Kidney (tissue), 14 donors: Measurements from ENCODE around the gene COX7A2. TPM values are rescaled to one million over a fixed set of nuclear protein-coding genes. Genes with fewer than 3 reads are reported as not detected.

ENCODE experiments used
- DNase-seq, 5 donors: peaks; one replicate each; pipeline ENCODE4 v3.0.0-alpha.2; 2013 to 2020
- FAIRE-seq: peaks from 2 replicates; lab custom pipeline; 2012; peaks lifted over from hg19 to GRCh38; lab: Jason Lieb, UNC
- H3K27ac ChIP-seq, 2 donors: one replicate each; pipeline ENCODE4 v1.7.0; 2013; ENCODE audit warnings: low read depth in 2 of 2, low read length in 2 of 2, inconsistent platforms in 1 of 2
- H3K27me3 ChIP-seq: one replicate; pipeline ENCODE4 v1.7.1; 2013; ENCODE audit warnings: low read length, inconsistent platforms; ENCODE audit not compliant: control insufficient read depth, insufficient read depth
- H3K36me3 ChIP-seq, 3 donors: one replicate each; pipeline versions ENCODE4 v1.7.0 to v1.7.1; 2013; ENCODE audit warnings: low read length in 3 of 3, control low read depth in 1 of 3, inconsistent platforms in 1 of 3; ENCODE audit not compliant: insufficient read depth in 3 of 3, control insufficient read depth in 2 of 3
- H3K4me1 ChIP-seq, 3 donors: one replicate each; pipeline versions ENCODE4 v1.7.0 to v1.7.1; 2013; ENCODE audit warnings: low read length in 3 of 3, inconsistent platforms in 1 of 3, low read depth in 1 of 3; ENCODE audit not compliant: control insufficient read depth in 2 of 3, insufficient read depth in 2 of 3
- H3K4me3 ChIP-seq, 3 donors: one replicate each; pipeline versions ENCODE4 v1.7.0 to v1.8.1; 2013; ENCODE audit warnings: low read length in 3 of 3, control low read depth in 1 of 3, inconsistent platforms in 1 of 3
- H3K9ac ChIP-seq, 3 donors: one replicate each; pipeline versions ENCODE4 v1.7.0 to v1.7.1; 2013; ENCODE audit warnings: low read length in 3 of 3, control low read depth in 1 of 3, inconsistent platforms in 1 of 3
- H3K9me3 ChIP-seq, 3 donors: one replicate each; pipeline versions ENCODE4 v1.7.0 to v1.7.1; 2013; ENCODE audit warnings: low read length in 3 of 3, control low read depth in 1 of 3, inconsistent platforms in 1 of 3; ENCODE audit not compliant: control insufficient read depth in 2 of 3, insufficient read depth in 1 of 3
- intact Hi-C: fragments of 100-400 bp; cut with DNase I; formaldehyde crosslinking; loops from one replicate; pipeline ENCODE4 v1.11.1; 2022
- polyA plus RNA-seq: library from polyadenylated mRNA; stranded (reverse); fragments of 350-450 nt; fragmentation: Illumina TruSeq; extraction: RNeasy Lipid Tissue Mini Kit (QIAGEN cat#74804); gene quantifications from one replicate; pipeline ENCODE4 v1.2.3, GENCODE V29; 2014; ENCODE audit warnings: low read depth, low replicate concordance; ENCODE audit not compliant: insufficient read depth
- total RNA-seq: library from RNA; stranded (reverse); fragmentation: NEBNext Ultra II Directional; extraction: Animal tissue kit (Norgen Biotek cat#: 25700); gene quantifications from one replicate; pipeline ENCODE4 v1.2.1, GENCODE V29; 2021
- TF ChIP-seq, protein P1 (sequence below): IDR thresholded peaks from 3 replicates; pipeline ENCODE4 v1.5.1; 2012; ENCODE audit warnings: mild to moderate bottlenecking, moderate library complexity, borderline replicate concordance; ENCODE audit not compliant: insufficient read depth; ENCODE audit errors: extremely low read depth
- donor health status: control.
- donor health status: control.
- donor health status: control.
- donor health status: control.
- donor health status: control.
- donor health status: DM: yes; HTN: yes; CAD: no.
- donor health status: Normal renal cell carcinoma (clear cell type).

The COX7A2 gene
- total and polyA plus RNA-seq, 2 donors from 2014 or later, result 315 to 812 TPM

DNA sequence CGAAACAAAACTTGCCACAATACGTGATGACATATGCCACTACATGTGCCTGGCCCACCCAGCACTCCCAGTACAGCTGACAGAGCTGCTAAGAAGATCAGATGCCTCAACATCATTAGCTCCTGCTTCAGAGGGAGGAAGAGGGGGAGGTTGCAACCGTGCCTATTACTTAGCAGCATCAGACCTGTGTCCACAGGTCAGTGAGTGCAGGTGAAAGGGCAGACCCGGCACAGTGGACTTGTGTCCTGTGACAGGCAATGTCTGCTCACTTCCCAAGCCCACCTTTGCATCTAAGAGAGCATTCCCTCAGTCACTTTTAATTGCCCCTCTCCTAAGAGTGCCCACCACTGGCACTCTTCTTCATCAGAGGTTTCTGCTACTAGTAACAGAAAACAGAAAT is 28.3 kb downstream of the COX7A2 start:
- FAIRE-seq, result no peak
- intact Hi-C loops, result loop anchor here (10.0 kb wide), 1 partner anchor 1130 kb away; no protein-coding TSS in a partner anchor
- TF ChIP-seq, protein P1, sequence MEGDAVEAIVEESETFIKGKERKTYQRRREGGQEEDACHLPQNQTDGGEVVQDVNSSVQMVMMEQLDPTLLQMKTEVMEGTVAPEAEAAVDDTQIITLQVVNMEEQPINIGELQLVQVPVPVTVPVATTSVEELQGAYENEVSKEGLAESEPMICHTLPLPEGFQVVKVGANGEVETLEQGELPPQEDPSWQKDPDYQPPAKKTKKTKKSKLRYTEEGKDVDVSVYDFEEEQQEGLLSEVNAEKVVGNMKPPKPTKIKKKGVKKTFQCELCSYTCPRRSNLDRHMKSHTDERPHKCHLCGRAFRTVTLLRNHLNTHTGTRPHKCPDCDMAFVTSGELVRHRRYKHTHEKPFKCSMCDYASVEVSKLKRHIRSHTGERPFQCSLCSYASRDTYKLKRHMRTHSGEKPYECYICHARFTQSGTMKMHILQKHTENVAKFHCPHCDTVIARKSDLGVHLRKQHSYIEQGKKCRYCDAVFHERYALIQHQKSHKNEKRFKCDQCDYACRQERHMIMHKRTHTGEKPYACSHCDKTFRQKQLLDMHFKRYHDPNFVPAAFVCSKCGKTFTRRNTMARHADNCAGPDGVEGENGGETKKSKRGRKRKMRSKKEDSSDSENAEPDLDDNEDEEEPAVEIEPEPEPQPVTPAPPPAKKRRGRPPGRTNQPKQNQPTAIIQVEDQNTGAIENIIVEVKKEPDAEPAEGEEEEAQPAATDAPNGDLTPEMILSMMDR, result no peak

DNA sequence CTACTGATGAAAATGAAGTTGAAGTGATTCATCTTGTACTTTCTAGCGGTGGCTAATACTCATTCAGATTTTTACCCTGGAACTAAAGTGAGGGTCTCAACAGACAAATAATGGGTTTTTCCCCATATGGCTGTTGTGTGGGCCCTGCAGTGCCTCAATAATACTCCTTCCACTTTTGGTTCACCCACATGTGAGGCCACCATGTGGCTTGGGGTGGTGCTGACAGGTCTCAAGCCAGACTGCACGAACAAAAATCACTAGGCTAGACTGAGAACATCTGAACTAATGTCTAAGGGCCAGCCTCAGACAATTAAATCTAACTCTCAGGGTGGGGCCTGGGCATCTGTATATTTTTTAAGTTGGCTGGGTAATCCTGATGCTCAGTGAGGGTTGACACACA is 29.9 kb downstream of the COX7A2 start:
- intact Hi-C loops, result loop anchor here (10.0 kb wide), 1 partner anchor 1129 kb away; no protein-coding TSS in a partner anchor
- no peak overlapping the region for H3K9ac ChIP-seq
- no peaks in the 10 kb centered on the region for H3K36me3 ChIP-seq
- peaks cover 0 to 9% (median 3%) of the 10 kb centered on the region in 3 donors for H3K4me1 ChIP-seq
- H3K27ac ChIP-seq, result no peak overlapping the region
- peaks cover under 1% of the 10 kb centered on the region for H3K27me3 ChIP-seq
- DNase-seq (no peak), FAIRE-seq (no peak)
- no peaks in the 10 kb centered on the region for H3K9me3 ChIP-seq
- no peak overlapping the region for H3K4me3 ChIP-seq
- TF ChIP-seq, protein P1, result no peak

More for the DNA sequence above, 28.3 kb downstream of the COX7A2 start:
- H3K36me3 ChIP-seq, result no peaks in the 10 kb centered on the region
- H3K9ac ChIP-seq, result no peak overlapping the region
- DNase-seq, result no peak
- no peak overlapping the region for H3K27ac ChIP-seq
- no peak overlapping the region for H3K4me3 ChIP-seq
- no peaks in the 10 kb centered on the region for H3K9me3 ChIP-seq
- peaks cover 0 to 8% (median 2%) of the 10 kb centered on the region in 3 donors for H3K4me1 ChIP-seq
- no peaks in the 10 kb centered on the region for H3K27me3 ChIP-seq

DNA sequence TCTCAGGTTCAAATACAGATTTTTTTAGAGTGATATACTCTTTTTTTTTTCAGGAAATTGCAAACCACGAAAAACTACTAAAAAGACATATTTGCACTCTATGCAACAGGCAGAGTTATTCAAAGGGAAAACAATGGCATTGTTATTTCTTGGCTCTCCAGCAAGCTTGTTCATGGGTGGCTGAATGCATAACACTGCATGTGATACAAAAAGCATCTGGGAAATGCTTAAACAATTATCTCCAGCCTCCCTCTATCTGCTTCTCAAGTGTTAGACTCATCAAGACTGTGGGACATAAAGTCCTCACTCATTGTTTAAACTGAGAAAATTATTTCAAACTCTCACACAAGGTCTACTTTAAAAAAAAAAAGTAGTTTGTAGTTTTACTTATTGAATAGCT is 30.5 kb downstream of the COX7A2 start:
- Histone ChIP-seq H3K36me3 (no peaks in the 10 kb centered on the region), H3K9ac (no peak overlapping the region), H3K27me3 (peaks cover 5% of the 10 kb centered on the region), H3K4me1 (peaks cover 0 to 12% (median 6%) of the 10 kb centered on the region in 3 donors), H3K4me3 (no peak overlapping the region), H3K27ac (no peak overlapping the region), H3K9me3 (no peaks in the 10 kb centered on the region)
- no peak for FAIRE-seq
- intact Hi-C loops, result loop anchor here (10.0 kb wide), 1 partner anchor 1128 kb away; no protein-coding TSS in a partner anchor
- no peak for DNase-seq
- TF ChIP-seq, protein P1, result no peak
